NK-92 (cell line): Measurements from ENCODE around the gene LTBP4.
"Not testable (repeated sequence)": the region's sequence is repeated elsewhere in the genome, so short reads cannot be mapped to it uniquely, and the experiment has no call there.

Experiments used
- DNase-seq: peaks from one replicate; lab custom pipeline; 2025; ENCODE audit not compliant: unreplicated experiment; lab: John Stamatoyannopoulos, UW

Gene LTBP4

DNA sequence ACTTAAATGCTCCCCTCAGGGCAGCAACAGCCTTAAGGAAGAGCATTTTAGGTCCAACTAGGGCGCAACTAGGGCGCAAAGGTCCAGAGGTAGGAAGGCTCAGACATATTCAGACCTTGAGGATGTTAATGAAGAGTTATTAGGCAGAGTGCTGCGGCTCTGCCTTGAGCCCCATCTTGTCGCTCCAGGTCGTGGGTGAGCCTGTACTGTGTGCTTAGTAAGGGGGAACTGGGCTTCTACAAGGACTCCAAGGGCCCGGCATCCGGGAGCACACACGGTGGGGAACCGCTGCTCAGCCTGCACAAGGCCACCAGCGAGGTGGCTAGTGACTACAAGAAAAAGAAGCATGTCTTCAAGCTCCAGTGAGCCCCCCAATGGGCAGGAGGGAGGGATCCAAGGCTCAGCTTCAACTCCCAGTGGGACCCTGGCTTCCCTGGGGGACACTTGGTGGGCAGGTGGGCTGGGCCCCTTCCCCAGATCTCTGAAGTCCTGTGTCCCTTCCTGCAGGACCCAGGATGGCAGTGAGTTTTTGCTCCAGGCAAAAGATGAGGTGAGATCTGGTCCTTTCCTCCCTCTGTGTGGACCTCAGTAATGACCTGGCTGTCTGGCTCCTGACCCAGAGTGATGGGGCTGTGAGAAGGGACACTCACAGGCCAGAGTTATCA lies 29.2 kb upstream of the LTBP4 start:
- DNase-seq = no peak

DNA sequence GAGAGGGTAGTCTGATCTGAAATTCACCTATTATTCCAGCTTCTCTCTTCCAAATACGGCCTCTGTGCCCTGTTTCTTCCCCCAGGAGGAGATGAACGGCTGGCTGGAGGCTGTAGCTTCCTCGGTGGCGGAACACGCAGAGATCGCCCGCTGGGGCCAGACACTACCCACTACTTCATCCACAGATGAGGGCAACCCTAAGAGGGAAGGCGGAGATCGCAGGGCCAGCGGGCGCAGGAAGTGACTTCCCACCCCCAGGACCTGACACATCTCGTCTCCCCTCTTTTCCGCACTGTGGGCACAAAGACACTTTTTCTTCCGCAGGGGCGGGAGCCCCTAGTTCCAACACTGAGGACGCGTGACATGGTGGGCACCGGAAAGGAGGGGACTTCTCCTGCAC lies 25.8 kb upstream of the LTBP4 start:
- no peak for DNase-seq

DNA sequence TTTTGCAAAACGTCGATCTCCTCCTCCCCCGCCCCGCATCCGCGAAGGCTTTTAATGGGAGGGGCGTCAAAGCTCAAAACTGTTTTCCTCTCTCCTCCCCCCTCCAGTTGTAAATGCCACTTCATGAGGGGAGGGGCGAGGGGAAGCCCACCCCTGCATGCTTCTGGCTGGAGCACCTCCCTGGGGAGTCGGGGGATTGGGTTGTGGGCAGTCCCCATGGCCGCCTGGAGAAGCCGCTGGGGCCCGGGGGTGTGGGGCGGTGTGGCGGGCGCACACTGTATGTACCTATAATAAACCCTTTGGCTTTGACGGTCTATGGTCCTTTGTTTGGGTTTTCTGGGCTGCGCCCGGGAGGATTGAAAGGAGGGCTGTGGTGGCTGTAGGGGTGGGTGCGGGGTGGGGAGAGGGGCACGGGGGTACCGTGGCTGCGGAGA lies 25.0 kb upstream of the LTBP4 start:
- no peak for DNase-seq

DNA sequence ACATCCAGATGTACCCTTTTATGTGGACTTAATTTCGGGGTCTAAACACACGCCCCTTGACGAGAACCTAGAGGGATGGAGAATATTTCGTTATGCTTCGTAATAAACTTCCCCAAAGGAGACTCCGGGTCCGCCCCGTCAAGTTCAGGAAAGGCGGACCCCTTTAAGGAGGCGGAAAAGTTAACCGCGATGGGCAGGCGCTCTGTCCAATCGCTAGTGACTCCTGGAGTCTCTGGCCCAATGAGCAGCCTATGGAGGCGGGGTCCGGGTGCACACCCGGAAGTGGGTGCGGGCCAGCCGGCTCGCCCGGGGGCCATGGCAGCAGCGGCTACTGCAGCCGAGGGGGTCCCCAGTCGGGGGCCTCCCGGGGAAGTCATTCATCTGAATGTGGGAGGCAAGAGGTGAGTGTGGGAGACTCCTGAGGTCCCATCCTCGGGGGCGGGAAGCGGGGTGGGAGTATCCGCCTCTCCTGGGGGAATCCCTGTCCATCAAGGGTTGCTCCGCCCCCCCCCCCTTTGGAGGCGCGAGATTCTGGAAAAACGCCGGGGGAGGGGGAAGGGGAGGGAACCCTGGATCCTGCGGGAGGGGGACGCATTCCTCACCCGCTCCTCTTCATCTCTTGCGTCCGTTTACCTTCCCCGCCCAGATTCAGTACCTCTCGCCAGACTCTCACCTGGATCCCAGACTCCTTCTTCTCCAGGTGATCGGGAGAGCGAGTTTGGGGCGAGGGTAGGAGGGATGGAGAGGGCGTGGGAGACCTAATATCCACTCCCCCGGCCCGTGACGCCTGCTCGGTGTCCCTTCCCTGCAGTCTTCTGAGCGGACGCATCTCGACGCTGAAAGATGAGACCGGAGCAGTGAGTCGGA lies 24.4 kb upstream of the LTBP4 start, which contains the start of gene SHKBP1:
TSS of gene SHKBP1 (plus strand) at position 289 of the 867 bp plus-strand sequence. CDS start at position 316, 27 bp downstream.
- DNase-seq = peak; percentile 79

DNA sequence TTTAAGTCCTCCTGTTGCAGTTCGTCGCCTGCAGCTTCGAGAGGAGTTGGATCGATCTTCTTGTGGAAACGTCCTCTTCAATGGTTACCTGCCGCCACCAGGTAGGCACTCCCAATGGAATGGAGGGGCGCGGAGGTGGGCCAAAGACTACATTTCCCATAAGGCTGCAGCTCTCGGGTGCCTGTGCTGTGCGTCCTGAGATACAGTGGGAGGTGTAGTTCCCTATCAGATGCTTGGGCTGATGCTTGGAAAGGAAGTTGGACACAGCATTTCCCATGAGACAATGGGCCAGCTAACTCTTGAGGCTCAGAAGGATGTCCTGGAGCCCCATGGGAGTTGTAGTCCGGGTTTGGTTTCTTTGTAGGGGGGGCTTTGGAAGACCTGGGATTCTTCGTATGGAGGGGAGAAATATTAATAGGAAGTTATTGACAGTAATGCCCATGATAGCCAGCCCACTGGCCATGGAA lies 22.7 kb upstream of the LTBP4 start:
- no peak for DNase-seq

DNA sequence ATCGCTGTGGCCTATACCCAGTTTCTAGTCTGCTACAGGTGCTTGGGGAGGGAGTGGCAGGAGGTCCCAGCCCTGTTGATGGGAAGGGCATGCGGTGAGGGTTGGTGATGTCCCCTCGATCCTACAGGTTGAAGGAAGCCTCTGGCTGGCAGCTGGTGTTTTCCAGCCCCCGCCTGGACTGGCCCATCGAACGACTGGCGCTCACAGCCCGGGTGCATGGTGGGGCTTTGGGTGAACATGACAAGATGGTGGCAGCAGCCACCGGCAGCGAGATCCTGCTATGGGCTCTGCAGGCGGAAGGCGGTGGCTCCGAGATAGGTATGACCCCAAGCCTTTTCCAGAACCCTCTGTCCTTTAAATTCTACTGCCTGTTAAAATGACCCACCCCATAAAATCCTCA lies 20.6 kb upstream of the LTBP4 start:
- no peak for DNase-seq

DNA sequence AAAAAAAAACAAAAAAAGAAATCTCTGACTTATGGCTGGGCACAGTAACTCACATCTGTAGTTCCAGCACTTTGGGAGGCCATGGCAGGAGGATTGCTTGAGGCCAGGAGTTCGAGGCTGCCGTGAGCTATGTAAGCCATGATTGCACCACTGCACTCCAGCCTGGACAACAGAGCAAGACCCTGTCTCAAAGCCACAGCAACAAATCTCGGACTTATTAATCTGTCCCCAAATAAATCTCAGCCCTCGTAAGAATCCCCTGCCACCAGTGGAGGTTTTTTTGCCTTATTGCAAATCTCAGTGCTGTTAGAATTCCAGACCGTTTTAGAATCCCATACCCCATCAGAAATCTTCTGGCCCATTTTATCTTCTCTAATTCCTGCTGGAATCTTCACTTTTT lies 19.6 kb upstream of the LTBP4 start:
- no peak for DNase-seq

DNA sequence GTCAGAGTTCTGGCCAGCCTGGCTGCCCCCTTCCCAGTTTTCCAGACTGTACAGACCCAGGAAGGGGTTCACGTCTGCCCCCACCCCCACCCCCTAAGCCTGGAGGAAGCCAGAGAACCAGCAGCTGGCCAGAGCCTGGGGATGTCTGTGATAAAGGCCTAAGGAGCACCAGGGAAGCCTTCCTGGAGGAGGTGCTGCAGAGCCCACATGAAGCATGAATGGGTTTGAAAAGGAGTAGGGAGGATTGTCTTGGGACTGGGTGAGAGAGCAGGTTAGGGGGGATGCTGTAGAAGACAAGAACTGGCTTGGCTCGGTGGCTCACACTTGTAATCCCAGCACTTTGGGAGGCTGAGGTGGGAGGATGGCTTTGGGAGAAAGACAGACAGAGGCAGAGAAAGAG lies 18.7 kb upstream of the LTBP4 start:
- no peak for DNase-seq

DNA sequence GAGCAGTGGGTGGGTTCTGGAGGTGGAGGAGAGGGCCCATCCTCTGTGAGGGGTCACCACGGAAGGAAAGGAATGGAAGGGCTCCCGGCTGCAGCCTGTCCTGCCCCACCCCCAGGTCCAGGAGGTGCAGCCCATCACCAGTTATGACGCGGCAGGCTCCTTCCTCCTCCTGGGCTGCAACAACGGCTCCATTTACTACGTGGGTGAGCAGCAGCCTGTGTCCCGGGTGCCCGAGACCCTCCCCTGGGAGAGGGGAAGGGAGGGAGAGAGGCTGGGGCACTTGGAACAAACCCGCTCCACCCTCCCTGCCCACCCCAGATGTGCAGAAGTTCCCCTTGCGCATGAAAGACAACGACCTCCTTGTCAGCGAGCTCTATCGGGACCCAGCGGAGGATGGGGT lies 17.9 kb upstream of the LTBP4 start:
- no peak for DNase-seq

DNA sequence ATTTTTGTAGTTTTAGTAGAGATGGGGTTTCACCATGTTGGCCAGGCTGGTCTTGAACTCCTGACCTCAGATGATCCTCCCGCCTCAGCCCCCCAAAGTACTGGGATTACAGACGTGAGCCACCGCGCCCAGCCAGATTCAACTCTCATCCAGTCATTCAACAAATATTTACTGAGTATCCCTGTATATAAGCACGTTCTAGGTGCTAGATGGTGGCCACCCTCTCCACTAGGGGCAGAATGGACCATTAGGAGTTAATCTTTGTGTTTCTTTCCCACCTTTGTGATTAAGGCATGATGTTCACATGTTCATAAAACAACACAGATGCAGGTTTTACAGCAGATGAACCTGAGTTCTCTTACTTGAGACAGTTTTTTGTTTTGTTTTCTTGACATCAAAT lies 17.2 kb upstream of the LTBP4 start:
- no peak for DNase-seq

DNA sequence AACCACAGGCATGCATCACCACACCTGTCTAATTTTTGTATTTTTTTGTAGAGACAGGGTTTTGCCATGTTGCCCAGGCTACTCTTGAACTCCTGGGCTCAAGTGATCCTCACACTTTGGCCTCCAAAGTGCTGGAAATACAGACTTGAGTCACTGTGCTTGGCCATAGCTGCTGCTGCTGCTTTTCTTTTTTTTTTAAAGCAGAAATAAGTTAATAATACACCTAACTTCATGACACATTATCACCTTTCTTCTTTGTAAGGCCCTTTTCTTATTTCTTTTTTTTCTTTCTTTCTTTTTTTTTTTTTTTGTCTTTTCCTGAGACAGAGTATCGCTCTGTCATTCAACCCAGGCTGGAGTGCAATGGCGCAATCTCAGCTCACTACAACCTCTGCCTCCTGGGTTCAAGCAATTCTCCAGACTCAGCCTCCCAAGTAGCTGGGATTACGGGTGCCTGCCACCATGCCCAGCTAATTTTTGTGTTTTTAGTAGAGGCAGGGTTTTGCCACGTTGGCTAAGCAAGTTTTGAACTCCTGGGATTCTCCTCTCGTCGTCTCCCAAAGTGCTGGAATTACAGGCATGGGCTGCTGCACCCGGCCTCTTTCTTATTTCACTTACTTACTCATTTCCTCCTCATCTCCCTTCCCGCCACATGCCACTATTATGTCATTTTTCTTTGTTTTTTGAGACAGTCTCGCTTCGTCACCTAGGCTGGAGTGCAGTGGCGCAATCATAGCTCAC lies 15.8 kb upstream of the LTBP4 start:
- no peak for DNase-seq

DNA sequence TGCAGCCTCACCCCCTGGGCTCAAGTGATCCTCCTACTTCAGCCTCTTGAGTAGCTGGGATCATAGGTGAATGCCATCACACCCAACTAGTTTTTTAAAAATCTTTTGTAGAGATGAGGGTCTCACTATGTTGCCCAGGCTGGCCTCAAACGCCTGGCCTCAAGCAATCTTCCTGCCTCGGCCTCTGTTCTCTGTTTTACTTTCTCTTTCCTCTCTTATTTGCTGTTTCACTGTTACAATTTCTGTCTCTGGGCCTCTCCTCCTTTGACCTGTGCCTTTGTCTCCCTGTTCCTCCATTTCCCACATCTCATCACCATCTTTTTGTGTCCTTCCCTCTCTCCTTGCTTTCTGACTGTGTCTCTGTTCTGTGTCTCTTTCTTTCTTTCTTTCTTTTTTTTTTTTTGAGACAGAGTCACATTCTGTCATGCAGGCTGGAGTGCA lies 15.2 kb upstream of the LTBP4 start:
- DNase-seq = no peak

DNA sequence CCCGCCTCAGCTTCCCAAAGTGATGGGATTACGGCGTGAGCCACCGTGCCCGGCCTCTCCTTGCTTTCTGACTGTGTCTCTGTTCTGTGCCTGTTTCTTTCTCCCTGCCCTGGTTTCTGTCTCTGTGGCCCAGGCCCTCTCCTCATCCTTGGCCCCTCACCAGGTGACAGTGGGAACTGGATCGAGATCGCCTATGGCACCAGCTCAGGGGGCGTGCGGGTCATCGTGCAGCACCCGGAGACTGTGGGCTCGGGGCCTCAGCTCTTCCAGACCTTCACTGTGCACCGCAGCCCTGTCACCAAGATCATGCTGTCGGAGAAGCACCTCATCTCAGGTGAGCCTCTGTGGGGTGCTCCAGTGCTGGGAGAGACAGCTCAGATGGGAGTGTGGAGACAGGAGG lies 14.6 kb upstream of the LTBP4 start:
- no peak for DNase-seq

DNA sequence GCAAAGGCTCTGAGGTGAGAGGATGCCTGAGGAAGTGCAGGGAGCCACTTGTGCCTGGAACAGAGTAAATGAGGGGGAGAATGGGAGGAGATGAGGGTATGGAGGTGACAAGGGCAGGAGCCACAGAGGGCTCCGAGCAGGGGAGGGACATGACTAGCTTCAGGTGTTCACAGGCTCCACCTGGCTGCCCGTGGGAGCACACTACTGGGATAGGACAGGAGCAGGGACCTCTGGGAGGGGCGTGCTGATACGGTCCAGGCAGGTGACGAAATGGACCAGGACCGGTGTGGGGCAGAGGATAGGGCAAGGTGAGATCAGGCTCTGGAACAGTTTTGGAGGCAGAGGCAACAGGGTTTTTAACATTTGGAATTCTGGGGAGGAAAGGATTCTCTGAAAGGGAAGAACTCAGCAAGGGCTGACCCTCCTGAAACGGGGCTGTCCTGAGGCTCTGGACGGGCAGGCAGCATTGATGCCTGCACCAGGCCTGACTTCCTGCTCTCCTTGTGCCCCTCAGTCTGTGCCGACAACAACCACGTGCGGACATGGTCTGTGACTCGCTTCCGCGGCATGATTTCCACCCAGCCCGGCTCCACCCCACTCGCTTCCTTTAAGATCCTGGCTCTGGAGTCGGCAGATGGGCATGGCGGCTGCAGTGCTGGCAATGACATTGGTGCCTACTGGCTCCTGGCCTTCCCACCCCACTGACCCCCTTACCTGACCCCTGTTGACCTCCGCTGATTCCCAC lies 12.9 kb upstream of the LTBP4 start:
- DNase-seq = no peak

DNA sequence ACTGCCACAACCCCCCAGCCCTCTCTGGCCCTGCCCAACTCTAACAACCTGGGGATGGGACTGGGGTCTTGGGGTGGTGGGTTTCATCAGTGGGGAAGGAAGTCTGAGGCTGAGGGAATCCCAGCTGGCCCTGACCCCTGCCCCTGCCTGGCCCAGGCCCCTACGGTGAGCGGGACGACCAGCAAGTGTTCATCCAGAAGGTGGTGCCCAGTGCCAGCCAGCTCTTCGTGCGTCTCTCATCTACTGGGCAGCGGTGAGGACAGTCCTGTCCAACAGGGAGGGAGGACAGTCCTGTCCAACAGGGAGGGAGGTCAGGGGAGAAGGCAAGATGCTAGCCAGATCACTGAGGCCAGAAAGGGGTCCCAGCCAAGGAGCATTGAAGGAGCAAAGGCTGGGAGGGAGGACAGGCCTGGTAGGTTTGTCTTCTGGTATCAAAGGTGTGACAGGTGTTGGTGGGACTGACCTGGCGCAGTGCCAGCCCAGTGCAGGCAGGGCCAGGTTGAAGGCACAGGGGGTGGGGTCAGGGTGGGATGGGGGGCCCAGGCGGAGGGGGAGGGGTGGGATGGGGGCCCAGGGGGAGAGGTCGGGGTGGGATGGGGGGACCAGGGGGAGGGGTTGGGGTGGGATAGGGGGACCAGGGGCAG lies 12.1 kb upstream of the LTBP4 start:
- no peak for DNase-seq

DNA sequence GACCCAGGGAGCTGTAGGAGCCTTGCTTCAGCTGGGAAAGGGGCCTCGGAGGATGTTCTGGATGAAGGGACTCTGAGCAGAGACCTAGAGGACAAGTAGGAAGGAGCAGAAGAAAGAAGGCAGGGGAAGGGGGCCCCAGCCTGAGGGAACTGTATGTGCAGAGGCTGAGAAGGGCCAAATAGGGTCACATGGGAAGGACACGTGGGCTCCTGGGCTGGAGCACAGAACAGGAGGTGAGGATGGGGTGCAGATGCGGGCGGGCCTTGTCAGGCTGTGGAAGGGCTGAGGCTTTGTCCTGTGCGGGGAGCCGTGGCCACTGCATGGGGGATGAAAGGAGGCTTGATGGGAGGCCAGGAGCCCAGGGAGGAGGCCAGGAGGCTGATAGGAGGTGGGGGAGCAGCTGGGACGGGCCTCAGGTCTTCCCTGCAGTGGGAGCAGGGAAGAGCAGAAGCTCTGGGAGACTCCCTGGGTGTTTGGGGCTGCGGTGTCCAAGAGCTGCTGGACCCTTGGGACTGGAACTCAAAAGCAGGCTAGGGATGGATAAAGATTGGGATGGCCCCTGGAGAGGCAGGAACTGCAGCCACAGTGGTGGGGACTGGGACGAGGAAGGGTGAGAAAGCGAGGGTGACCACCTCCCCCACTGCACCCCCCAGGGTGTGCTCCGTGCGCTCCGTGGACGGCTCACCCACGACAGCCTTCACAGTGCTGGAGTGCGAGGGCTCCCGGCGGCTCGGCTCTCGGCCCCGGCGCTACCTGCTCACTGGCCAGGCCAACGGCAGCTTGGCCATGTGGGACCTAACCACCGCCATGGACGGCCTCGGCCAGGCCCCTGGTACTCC lies 11.4 kb upstream of the LTBP4 start:
- no peak for DNase-seq

DNA sequence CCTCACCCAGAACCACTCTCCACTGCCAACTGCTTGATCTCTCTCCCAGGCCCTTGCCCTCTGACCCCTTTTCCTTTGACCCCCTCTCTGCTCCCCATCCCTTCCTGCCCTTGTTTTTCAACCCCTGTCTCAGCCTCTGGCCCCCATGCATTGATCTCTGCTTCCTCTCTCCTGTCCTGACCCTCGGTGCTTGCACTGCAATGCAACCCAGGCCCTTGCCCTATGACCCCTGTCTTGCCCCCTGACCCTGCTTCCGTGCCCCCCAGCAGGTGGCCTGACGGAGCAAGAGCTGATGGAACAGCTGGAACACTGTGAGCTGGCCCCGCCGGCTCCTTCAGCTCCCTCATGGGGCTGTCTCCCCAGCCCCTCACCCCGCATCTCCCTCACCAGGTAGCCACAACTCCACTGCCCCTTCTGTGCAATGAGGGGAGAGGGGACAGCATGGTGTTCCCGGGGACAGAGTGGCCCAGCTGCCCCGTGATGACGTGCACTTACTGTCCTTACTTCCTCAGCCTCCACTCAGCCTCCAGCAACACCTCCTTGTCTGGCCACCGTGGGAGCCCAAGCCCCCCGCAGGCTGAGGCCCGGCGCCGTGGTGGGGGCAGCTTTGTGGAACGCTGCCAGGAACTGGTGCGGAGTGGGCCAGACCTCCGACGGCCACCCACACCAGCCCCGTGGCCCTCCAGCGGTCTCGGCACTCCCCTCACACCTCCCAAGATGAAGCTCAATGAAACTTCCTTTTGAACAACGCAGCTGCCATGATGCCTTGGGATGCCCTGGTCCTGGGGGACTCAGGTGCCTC lies 10.5 kb upstream of the LTBP4 start:
- DNase-seq = no peak

DNA sequence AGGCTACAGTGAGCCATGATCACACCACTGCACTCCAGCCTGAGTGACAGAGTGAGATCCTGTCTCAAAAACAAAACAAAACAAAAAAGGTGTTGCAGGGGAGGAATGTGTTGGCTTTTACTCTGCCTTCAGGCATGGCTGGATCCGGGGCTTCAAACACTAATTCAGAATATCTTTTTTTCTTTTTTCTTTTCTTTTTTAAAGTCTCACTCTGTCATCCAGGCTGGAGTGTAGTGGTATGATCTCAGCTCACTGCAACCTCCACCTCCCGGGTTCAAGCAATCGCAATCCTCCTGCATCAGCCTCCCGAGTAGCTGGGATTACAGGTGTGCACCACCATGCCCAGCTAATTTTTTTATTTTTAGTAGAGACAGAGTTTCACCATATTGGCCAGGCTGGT lies 9.4 kb upstream of the LTBP4 start:
- not testable (repeated sequence) for DNase-seq

DNA sequence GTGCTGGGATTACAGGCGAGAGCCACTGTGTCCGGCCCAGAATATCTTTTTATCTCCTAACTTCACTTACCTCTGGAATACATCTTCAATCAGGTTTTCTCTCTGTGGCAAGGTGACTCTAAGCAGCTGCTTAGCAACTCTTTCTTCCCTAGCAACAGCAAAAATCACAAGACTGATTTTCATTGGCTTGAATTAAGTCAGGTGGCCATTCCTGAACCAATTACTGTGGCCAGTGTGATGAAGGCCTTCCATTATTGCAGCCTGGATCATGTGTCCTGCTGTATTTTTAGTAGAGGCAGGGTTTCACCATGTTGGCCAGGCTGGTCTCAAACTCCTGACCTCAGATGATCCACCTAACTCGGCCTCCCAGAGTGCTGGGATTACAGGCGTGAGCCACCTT lies 9.0 kb upstream of the LTBP4 start:
- DNase-seq = no peak
